Gastrocnemius medialis (tissue), 4 donors: Measurements from ENCODE around the gene DCC.
"Not testable (repeated sequence)": the region's sequence is repeated elsewhere in the genome, so short reads cannot be mapped to it uniquely, and the experiment has no call there.

Source experiments
- CTCF ChIP-seq, 5 experiments: fragments of 450-650 bp in 3 of 5; fragments of 200-600 bp in 2 of 5; sonication (generic) in 2 of 5; IDR thresholded peaks in 4 of 5; conservative IDR thresholded peaks in 1 of 5; 1 replicate in 4 of 5; 2 replicates in 1 of 5; pipeline ENCODE4 v1.5.1; 2016 to 2019; ENCODE audit warnings: antibody characterized with exemption in 5 of 5, mild to moderate bottlenecking in 3 of 5, moderate library complexity in 3 of 5
- POLR2A ChIP-seq, 2 donors: fragments of 450-650 bp; IDR thresholded peaks; one replicate each; pipeline ENCODE4 v1.6.1; 2017; ENCODE audit warnings: antibody characterized with exemption in 2 of 2, mild to moderate bottlenecking in 2 of 2, moderate library complexity in 2 of 2

- TF ChIP-seq CTCF (IDR thresholded peaks at IDR 0.05 in 4 of 5, conservative IDR thresholded peaks at IDR 0.05 in 1 of 5); POLR2A (IDR thresholded peaks at IDR 0.05): not testable (repeated sequence)
Observed at GRCh38 chr18:53511725-53512124, 1171.7 kb downstream of the DCC start.
